HCT116 (cell line): ENCODE results near the gene CYP24A1.

Experiments used
- CEBPB ChIP-seq: IDR thresholded peaks from 2 replicates; pipeline ENCODE4 v1.6.1; 2012; ENCODE audit warnings: low read depth
- ELF1 ChIP-seq: IDR thresholded peaks from 2 replicates; pipeline ENCODE4 v1.6.1; 2012; ENCODE audit warnings: low read depth, borderline replicate concordance
- EZH2 ChIP-seq: fragments of 200-600 bp; sonication (generic); IDR thresholded peaks from 2 replicates; pipeline ENCODE4 v1.6.1; 2017; ENCODE audit warnings: antibody characterized with exemption, mixed run types
- EZH2phosphoT487 ChIP-seq: fragments of 200-600 bp; IDR thresholded peaks from 2 replicates; pipeline ENCODE4 v1.6.1; 2018; ENCODE audit warnings: antibody characterized with exemption, borderline replicate concordance
- FOSL1 ChIP-seq: IDR thresholded peaks from 2 replicates; pipeline ENCODE4 v1.6.1; 2012; ENCODE audit warnings: low read depth
- POLR2A ChIP-seq: IDR thresholded peaks from 2 replicates; pipeline ENCODE4 v1.7.0; 2011; ENCODE audit warnings: borderline replicate concordance; ENCODE audit not compliant: insufficient read depth, insufficient read length; ENCODE audit errors: extremely low read depth
- RAD21 ChIP-seq: IDR thresholded peaks from 2 replicates; pipeline ENCODE4 v1.6.1; 2012; ENCODE audit warnings: low read depth, mild to moderate bottlenecking
- SRF ChIP-seq: IDR thresholded peaks from 2 replicates; pipeline ENCODE4 v1.6.1; 2012; ENCODE audit warnings: low read depth
- TF ChIP-seq, protein P1 (sequence below), 3 experiments: fragments of 200-600 bp in 1 of 3; sonication (generic) in 1 of 3; IDR thresholded peaks in 2 of 3; conservative IDR thresholded peaks in 1 of 3; 2 replicates each; pipeline ENCODE4 v1.5.1; 2012 to 2017; ENCODE audit warnings: low read depth in 2 of 3, low read length in 2 of 3, antibody characterized with exemption in 1 of 3, borderline replicate concordance in 1 of 3, control low read depth in 1 of 3, mild to moderate bottlenecking in 1 of 3, mixed read lengths in 1 of 3, mixed run types in 1 of 3, moderate library complexity in 1 of 3; ENCODE audit not compliant: insufficient read depth in 1 of 3
- TF ChIP-seq, protein P2 (sequence below): IDR thresholded peaks from 2 replicates; pipeline ENCODE4 v1.6.1; 2012

DNA sequence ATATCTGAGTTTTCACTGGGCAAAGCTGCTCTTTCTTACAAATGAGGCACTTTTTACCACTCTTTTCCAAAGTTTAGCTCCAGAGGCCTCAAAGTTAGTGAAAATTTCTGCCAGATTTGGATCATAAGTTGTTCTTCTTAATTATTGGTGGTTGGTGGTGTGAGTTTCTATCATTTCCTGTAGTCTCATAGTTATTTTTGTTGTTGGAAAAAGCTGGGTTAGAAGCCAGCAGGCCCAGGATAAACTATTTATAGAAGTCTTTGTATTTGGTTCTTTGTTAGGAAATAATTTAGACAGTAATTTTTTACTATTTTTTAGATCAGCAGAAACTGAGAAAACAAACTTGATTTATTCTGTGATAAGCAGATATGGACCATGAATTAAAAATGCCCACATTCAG is 44.7 kb upstream of the CYP24A1 start:
- TF ChIP-seq FOSL1 (no peak), SRF (no peak), EZH2phosphoT487 (no peak), CEBPB (no peak), RAD21 (no peak), ELF1 (no peak), EZH2 (no peak), POLR2A (no peak)
- TF ChIP-seq, protein P1, sequence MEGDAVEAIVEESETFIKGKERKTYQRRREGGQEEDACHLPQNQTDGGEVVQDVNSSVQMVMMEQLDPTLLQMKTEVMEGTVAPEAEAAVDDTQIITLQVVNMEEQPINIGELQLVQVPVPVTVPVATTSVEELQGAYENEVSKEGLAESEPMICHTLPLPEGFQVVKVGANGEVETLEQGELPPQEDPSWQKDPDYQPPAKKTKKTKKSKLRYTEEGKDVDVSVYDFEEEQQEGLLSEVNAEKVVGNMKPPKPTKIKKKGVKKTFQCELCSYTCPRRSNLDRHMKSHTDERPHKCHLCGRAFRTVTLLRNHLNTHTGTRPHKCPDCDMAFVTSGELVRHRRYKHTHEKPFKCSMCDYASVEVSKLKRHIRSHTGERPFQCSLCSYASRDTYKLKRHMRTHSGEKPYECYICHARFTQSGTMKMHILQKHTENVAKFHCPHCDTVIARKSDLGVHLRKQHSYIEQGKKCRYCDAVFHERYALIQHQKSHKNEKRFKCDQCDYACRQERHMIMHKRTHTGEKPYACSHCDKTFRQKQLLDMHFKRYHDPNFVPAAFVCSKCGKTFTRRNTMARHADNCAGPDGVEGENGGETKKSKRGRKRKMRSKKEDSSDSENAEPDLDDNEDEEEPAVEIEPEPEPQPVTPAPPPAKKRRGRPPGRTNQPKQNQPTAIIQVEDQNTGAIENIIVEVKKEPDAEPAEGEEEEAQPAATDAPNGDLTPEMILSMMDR (IDR thresholded peaks at IDR 0.05 in 2 of 3, conservative IDR thresholded peaks at IDR 0.05 in 1 of 3; ENCODE audit: borderline replicate concordance in 1 of 3, insufficient read depth in 1 of 3, low read depth in 2 of 3, low read length in 2 of 3), result no peak
- TF ChIP-seq, protein P2, sequence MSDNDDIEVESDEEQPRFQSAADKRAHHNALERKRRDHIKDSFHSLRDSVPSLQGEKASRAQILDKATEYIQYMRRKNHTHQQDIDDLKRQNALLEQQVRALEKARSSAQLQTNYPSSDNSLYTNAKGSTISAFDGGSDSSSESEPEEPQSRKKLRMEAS, result no peak
